ENCODE results near the gene FGB.

The FGB gene

DNA sequence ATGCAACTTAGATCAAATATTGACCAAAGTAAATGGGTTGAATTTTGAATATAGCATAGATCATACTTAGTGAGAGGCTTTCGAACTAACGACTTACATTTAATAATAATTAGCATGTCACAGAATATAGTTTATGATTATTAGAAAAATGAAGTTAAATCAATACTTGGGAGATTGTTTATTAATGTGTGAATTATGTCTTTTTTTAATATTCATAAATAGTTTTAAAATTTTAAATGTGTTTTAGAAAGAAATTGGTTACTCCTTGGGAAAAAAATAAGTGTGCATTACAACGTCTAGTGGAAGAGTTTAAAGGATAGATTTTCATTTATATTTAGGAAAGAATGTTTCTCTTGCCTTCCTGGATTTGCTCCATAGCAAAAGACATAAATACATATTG lies 20.4 kb downstream of the FGB start:
- TF ChIP-seq, protein P1, sequence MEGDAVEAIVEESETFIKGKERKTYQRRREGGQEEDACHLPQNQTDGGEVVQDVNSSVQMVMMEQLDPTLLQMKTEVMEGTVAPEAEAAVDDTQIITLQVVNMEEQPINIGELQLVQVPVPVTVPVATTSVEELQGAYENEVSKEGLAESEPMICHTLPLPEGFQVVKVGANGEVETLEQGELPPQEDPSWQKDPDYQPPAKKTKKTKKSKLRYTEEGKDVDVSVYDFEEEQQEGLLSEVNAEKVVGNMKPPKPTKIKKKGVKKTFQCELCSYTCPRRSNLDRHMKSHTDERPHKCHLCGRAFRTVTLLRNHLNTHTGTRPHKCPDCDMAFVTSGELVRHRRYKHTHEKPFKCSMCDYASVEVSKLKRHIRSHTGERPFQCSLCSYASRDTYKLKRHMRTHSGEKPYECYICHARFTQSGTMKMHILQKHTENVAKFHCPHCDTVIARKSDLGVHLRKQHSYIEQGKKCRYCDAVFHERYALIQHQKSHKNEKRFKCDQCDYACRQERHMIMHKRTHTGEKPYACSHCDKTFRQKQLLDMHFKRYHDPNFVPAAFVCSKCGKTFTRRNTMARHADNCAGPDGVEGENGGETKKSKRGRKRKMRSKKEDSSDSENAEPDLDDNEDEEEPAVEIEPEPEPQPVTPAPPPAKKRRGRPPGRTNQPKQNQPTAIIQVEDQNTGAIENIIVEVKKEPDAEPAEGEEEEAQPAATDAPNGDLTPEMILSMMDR (IDR thresholded peaks at IDR 0.05; ENCODE audit: control extremely low read depth, extremely low read depth, low read depth, missing control alignments): no peak
- ChIA-PET CTCF (interaction anchor here (1.4 to 3.1 kb wide), 2 partner anchors 36 to 41 kb away, joined by 3 to 14 read pairs; no protein-coding TSS in a partner anchor), POLR2A (no interaction called here)
- DNase-seq (ENCODE audit: extremely low spot score): no peak

DNA sequence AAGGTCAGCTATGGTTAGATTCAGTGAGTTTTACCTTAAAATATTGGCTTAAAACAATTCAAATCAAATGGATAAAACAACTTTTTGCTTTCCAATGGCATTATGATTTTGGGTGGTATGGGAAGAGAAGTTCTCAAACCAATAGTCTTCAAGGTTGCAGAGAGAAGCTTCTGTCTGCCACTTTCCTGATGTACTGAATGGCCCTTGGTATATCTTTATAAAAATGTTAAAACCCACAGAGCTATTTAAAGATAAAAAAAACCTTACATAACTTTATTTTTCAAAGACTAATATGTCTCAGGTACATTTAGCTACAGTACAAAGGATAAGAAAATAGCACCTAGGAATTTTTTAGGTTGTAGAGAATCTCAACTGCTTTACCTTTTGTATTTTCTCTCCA lies 20.9 kb downstream of the FGB start:
- TF ChIP-seq, protein P1 (IDR thresholded peaks at IDR 0.05; ENCODE audit: control extremely low read depth, extremely low read depth, low read depth, missing control alignments): no peak
- ChIA-PET CTCF (interaction anchor here (3.1 kb wide), 1 partner anchor 41 kb away, joined by 14 read pairs; no protein-coding TSS in a partner anchor), POLR2A (no interaction called here)
- no peak for DNase-seq (ENCODE audit: extremely low spot score)

DNA sequence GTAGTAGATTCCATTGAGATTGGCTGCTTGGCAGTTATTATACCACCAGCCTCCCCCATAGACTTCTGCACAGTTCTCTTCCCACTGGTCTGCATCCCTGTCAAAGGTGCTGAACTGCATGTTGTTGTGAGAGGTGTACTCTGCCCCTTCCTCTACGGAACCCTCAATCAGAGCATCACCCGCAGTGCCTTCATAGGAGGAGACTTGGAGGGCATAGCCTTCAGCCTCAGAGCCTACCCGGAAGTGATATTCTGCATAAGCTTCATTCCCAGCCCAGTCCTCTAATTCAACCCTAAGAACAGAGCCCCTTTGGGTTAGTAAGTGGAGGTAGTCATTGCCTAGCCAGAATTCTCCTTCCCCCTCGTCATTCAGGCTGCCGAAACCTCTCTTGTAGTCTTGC lies 21.4 kb downstream of the FGB start:
- TF ChIP-seq, protein P1 (IDR thresholded peaks at IDR 0.05; ENCODE audit: control extremely low read depth, extremely low read depth, low read depth, missing control alignments): no peak
- POLR2A ChIA-PET: no interaction called here
- DNase-seq (ENCODE audit: extremely low spot score): no peak
- CTCF ChIA-PET: interaction anchor here (2.0 to 3.1 kb wide), 5 partner anchors 11 to 40 kb away, joined by 5 to 14 read pairs (median 7); no protein-coding TSS in a partner anchor

DNA sequence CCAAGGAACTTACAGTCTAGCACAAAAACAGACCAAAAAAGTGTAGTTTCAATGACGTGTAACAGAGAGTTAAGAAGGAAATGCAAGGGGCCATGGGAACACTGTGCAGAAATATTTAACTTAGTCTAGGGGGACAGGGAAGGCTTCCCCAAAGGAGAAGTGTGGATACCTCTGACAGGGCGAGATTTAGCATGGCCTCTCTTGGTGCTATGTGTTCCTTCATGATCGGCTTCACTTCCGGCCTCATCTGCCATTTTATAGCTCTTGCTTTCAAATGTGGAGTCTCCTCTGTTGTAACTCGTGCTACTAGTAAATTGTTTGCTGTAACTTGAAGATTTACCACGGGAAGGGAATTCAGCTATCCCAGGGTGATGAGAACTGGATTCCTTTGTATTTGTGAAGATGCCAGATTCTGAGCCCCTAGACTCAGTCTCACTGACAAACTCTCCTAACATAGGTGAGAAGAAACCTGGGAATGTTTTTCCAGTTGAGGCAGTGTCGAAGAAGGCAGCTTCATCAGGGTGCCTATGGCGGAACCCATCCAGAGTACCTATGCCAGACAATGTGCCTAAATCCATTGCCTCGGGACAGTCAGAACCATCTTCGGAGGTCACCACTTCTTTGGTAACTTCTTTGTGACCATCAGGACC lies 22.7 kb downstream of the FGB start:
- TF ChIP-seq, protein P1 (IDR thresholded peaks at IDR 0.05; ENCODE audit: control extremely low read depth, extremely low read depth, low read depth, missing control alignments): no peak
- DNase-seq (ENCODE audit: extremely low spot score): no peak
- CTCF ChIA-PET: interaction anchor here (0.7 to 3.1 kb wide), 6 partner anchors 10 to 39 kb away, joined by 3 to 14 read pairs (median 7); no protein-coding TSS in a partner anchor

DNA sequence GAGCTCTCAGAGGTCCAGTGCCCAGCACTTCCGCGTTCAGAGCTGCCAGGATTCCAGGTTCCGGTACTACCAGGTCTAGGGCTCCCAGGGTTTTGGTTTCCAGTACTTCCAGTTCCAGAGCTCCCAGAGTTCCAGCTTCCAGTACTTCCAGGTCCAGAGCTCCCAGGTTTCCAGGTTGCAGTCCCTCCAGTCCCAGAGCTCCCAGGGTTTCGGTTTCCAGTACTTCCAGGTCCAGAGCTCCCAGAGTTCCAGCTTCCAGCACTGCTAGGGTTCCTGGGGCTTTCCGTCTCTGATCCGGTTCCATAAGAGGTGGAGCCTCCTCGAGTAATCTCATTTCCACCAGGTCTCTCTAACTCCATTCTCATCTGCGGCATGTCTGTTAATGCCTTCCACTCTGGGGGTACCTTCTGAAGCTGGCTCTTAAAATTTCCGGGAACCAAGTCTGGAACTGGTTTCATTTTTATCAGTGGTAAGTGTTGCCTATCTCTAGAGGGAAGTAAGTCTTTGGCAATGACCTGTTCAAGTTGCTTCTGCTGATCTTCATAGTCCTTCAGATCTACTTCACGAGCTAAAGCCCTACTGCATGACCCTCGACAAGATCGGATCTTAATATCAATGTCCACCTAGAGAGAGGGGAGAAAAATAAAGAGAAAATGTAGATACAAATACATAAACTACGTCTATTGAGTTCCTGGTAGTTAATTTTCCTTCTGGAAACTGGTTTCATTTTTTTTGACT lies 23.7 kb downstream of the FGB start:
- TF ChIP-seq, protein P1 (IDR thresholded peaks at IDR 0.05; ENCODE audit: control extremely low read depth, extremely low read depth, low read depth, missing control alignments): no peak
- POLR2A ChIA-PET: no interaction called here
- CTCF ChIA-PET: interaction anchor here (1.3 to 2.9 kb wide), 5 partner anchors 9 to 35 kb away, joined by 4 to 12 read pairs (median 7); no protein-coding TSS in a partner anchor
- no peak for DNase-seq (ENCODE audit: extremely low spot score)

More for the DNA sequence above, 22.7 kb downstream of the FGB start:
- POLR2A ChIA-PET: no interaction called here

DNA sequence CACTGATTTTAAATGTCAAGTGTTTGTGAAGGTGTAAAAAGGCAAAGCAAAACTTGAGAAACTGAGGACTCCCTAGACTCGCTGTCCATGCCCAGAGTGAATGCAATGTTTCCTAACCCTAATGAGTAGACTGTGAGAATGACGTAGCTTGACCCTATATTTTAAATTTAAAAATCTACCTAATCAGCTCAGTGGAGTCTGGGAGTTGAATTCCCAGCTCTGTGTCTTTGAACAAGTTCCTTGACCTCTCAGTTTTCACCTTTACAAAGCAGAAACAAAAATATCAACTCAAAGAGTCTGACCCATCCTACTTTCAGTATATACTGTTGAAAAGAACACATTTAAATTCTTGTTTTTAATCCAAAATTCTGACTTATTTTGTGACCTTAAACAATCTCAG lies 25.4 kb downstream of the FGB start:
- ChIA-PET POLR2A (no interaction called here), CTCF (interaction anchor here (0.9 to 1.8 kb wide), 6 partner anchors 8 to 31 kb away, joined by 3 to 11 read pairs (median 4); partner anchors contain the start of gene FGG)
- DNase-seq (ENCODE audit: extremely low spot score): no peak
- TF ChIP-seq, protein P1 (IDR thresholded peaks at IDR 0.05; ENCODE audit: control extremely low read depth, extremely low read depth, low read depth, missing control alignments): no peak

Measured in GM10248 (cell line).